GM21529 (cell line): ENCODE measurements around the gene ENTREP1.
"Not testable (repeated sequence)": the region's sequence is repeated elsewhere in the genome, so short reads cannot be mapped to it uniquely, and the experiment has no call there.

Experiments used
- ATAC-seq: cut with Tn5 transposase; IDR thresholded peaks from one replicate; pipeline ENCODE4 v1.9.1; 2021; ENCODE audit not compliant: unreplicated experiment

The ENTREP1 gene

GRCh38 chr9:69400470-69400869 lies 75.5 kb downstream of the ENTREP1 start:
- no peak for ATAC-seq

GRCh38 chr9:69409936-69410335 lies 84.9 kb downstream of the ENTREP1 start:
- not testable (repeated sequence) for ATAC-seq

GRCh38 chr9:69411246-69411645 lies 86.2 kb downstream of the ENTREP1 start:
- ATAC-seq, result no peak

GRCh38 chr9:69411931-69412740 lies 87.1 kb downstream of the ENTREP1 start:
- no peak for ATAC-seq

GRCh38 chr9:69412741-69413150 lies 87.7 kb downstream of the ENTREP1 start:
- no peak for ATAC-seq

GRCh38 chr9:69420611-69421270 lies 95.7 kb downstream of the ENTREP1 start:
- ATAC-seq, result no peak

- ATAC-seq, result peak; percentile 58
Observed at GRCh38 chr9:69421908-69422801, 97.1 kb downstream of the ENTREP1 start.

- no peak for ATAC-seq
Observed at GRCh38 chr9:69425136-69425801, 100.3 kb downstream of the ENTREP1 start.

- ATAC-seq, result no peak
Observed at GRCh38 chr9:69427286-69427685, 102.3 kb downstream of the ENTREP1 start.

- ATAC-seq, result no peak
Observed at GRCh38 chr9:69428017-69428785, 103.2 kb downstream of the ENTREP1 start.

GRCh38 chr9:69429281-69429680 lies 104.3 kb downstream of the ENTREP1 start:
- ATAC-seq, result no peak

GRCh38 chr9:69430206-69430605 lies 105.2 kb downstream of the ENTREP1 start:
- ATAC-seq, result no peak

GRCh38 chr9:69431203-69431602 lies 106.2 kb downstream of the ENTREP1 start:
- no peak for ATAC-seq

GRCh38 chr9:69431777-69432176 lies 106.8 kb downstream of the ENTREP1 start:
- no peak for ATAC-seq

GRCh38 chr9:69432623-69433022 lies 107.6 kb downstream of the ENTREP1 start:
- no peak for ATAC-seq

GRCh38 chr9:69433392-69433791 lies 108.4 kb downstream of the ENTREP1 start:
- ATAC-seq, result no peak

- no peak for ATAC-seq
Observed at GRCh38 chr9:69433968-69434367, 109.0 kb downstream of the ENTREP1 start.

GRCh38 chr9:69439654-69440053 lies 114.6 kb downstream of the ENTREP1 start:
- ATAC-seq, result not testable (repeated sequence)

- ATAC-seq, result not testable (repeated sequence)
Observed at GRCh38 chr9:69440254-69440955, 115.4 kb downstream of the ENTREP1 start.
